Endodermal cell (in vitro differentiated cells): ENCODE results near the gene ALG2. TPM values are rescaled to one million over a fixed set of nuclear protein-coding genes. Genes with fewer than 3 reads are reported as not detected.
A peak's percentile ranks its signal among the peaks of the same experiment; 100 is the strongest.

Experiments
- DNase-seq: peaks from one replicate; pipeline ENCODE4 v3.0.0-alpha.2; 2017
- H3K27ac ChIP-seq: 2 replicates; pipeline ENCODE4 v1.5.1; 2013; ENCODE audit warnings: mild to moderate bottlenecking, low read depth, low read length, moderate library complexity
- H3K27me3 ChIP-seq: 2 replicates; pipeline ENCODE4 v1.6.1; 2013; ENCODE audit warnings: mild to moderate bottlenecking, low read length, moderate library complexity; ENCODE audit not compliant: insufficient read depth, control insufficient read depth, poor library complexity, severe bottlenecking
- H3K36me3 ChIP-seq: 2 replicates; pipeline ENCODE4 v1.7.0; 2013; ENCODE audit warnings: mild to moderate bottlenecking, low read length, moderate library complexity; ENCODE audit not compliant: control insufficient read depth, insufficient read depth
- H3K4me1 ChIP-seq: one replicate; pipeline ENCODE4 v1.7.0; 2013; ENCODE audit warnings: low read length; ENCODE audit not compliant: control insufficient read depth, insufficient read depth
- H3K4me3 ChIP-seq: 2 replicates; pipeline ENCODE4 v1.5.1; 2013; ENCODE audit warnings: mild to moderate bottlenecking, low read length, moderate library complexity
- H3K9ac ChIP-seq: 2 replicates; pipeline ENCODE4 v1.6.1; 2013; ENCODE audit warnings: mild to moderate bottlenecking, low read length, moderate library complexity; ENCODE audit not compliant: poor library complexity, severe bottlenecking; ENCODE audit errors: extremely low read depth
- H3K9me3 ChIP-seq: 2 replicates; pipeline ENCODE4 v1.6.1; 2013; ENCODE audit warnings: mild to moderate bottlenecking, low read length, moderate library complexity; ENCODE audit not compliant: control insufficient read depth
- H3K27ac Mint-ChIP-seq: 2 replicates; pipeline ENCODE4 v1.8.0; 2020; ENCODE audit warnings: mixed read lengths
- H3K27me3 Mint-ChIP-seq: 2 replicates; pipeline ENCODE4 v1.8.0; 2021; ENCODE audit warnings: mild to moderate bottlenecking, mixed read lengths; ENCODE audit not compliant: insufficient read depth
- H3K36me3 Mint-ChIP-seq: 2 replicates; pipeline ENCODE4 v1.8.0; 2020; ENCODE audit warnings: low read depth, mixed read lengths
- H3K4me1 Mint-ChIP-seq: 2 replicates; pipeline ENCODE4 v1.8.0; 2020; ENCODE audit warnings: mixed read lengths
- H3K4me3 Mint-ChIP-seq: 2 replicates; pipeline ENCODE4 v1.8.0; 2020; ENCODE audit warnings: mild to moderate bottlenecking, moderate library complexity, mixed read lengths
- H3K9me3 Mint-ChIP-seq: 2 replicates; pipeline ENCODE4 v1.8.0; 2020; ENCODE audit warnings: mild to moderate bottlenecking, mixed read lengths
- CTCF ChIP-seq: fragments of 200-600 bp; sonication (generic); conservative IDR thresholded peaks from 2 replicates; pipeline ENCODE4 v1.5.0; 2021; ENCODE audit warnings: antibody characterized with exemption, mild to moderate bottlenecking
- WGBS, 2 experiments: methylation state at CpG; one replicate each; pipeline versions ENCODE4 v1.1.5 to v1.1.7; 2013; ENCODE audit warnings: missing lambda C conversion rate in 2 of 2, mixed read lengths in 1 of 2; ENCODE audit not compliant: insufficient coverage in 1 of 2, insufficient read length in 1 of 2; 5-methylcytosine and 5-hydroxymethylcytosine counted together
- total RNA-seq, 2 donors: library from RNA; stranded (reverse); fragmentation: NEBNext Ultra II Directional in 1 of 2; extraction: Animal tissue kit (Norgen Biotek cat#: 25700) in 1 of 2; gene quantifications; 2 replicates in 1 of 2; 3 replicates in 1 of 2; pipeline ENCODE4 v1.2.1, GENCODE V29; 2021

Gene ALG2
- total RNA-seq, 2 donors from 2014 or later = 27.6 to 28.8 TPM

- Histone ChIP-seq H3K36me3 (no peaks in the 10 kb centered on the region), H3K9ac (no peak overlapping the region), H3K4me3 (no peak overlapping the region), H3K4me1 (no peaks in the 10 kb centered on the region), H3K27ac (no peak overlapping the region), H3K9me3 (no peaks in the 10 kb centered on the region), H3K27me3 (no peaks in the 10 kb centered on the region)
- Mint-ChIP-seq H3K4me3 (no peak overlapping the region), H3K27me3 (no peaks in the 10 kb centered on the region), H3K4me1 (peaks cover 2% of the 10 kb centered on the region), H3K27ac (no peak overlapping the region), H3K36me3 (no peaks in the 10 kb centered on the region), H3K9me3 (no peaks in the 10 kb centered on the region)
- TF ChIP-seq CTCF = peak; percentile 78
- peak; percentile 81 for DNase-seq
- WGBS, 2 experiments = 60 to 90% methylated on average over 1 to 3 of the region's 3 CpGs
Observed at GRCh38 chr9:99264070-99264680, 42.4 kb upstream of the ALG2 start.

- Mint-ChIP-seq H3K4me1 (peaks cover 5% of the 10 kb centered on the region), H3K27me3 (no peaks in the 10 kb centered on the region), H3K27ac (no peak overlapping the region), H3K4me3 (no peak overlapping the region), H3K9me3 (no peaks in the 10 kb centered on the region), H3K36me3 (no peaks in the 10 kb centered on the region)
- Histone ChIP-seq H3K4me1 (no peaks in the 10 kb centered on the region), H3K4me3 (no peak overlapping the region), H3K9me3 (no peaks in the 10 kb centered on the region), H3K36me3 (no peaks in the 10 kb centered on the region), H3K27ac (no peak overlapping the region), H3K27me3 (no peaks in the 10 kb centered on the region), H3K9ac (no peak overlapping the region)
- no peak for DNase-seq
- 91 to 94% methylated on average over 3 to 7 of the region's 7 CpGs for WGBS, 2 experiments
- TF ChIP-seq CTCF = no peak
Observed at GRCh38 chr9:99262949-99263418, 41.2 kb upstream of the ALG2 start.

- Mint-ChIP-seq H3K27me3 (peaks cover 3% of the 10 kb centered on the region), H3K27ac (no peak overlapping the region), H3K4me1 (peaks cover 5% of the 10 kb centered on the region), H3K36me3 (no peaks in the 10 kb centered on the region), H3K9me3 (no peaks in the 10 kb centered on the region), H3K4me3 (no peak overlapping the region)
- no peak overlapping the region for H3K27ac ChIP-seq
- no peak for DNase-seq
- H3K9me3 ChIP-seq = no peaks in the 10 kb centered on the region
- no peaks in the 10 kb centered on the region for H3K4me1 ChIP-seq
- no peaks in the 10 kb centered on the region for H3K36me3 ChIP-seq
- WGBS, 2 experiments = 90 to 100% methylated on average over 1 to 2 of the region's 2 CpGs
- no peak overlapping the region for H3K9ac ChIP-seq
- no peak overlapping the region for H3K4me3 ChIP-seq
- H3K27me3 ChIP-seq = no peaks in the 10 kb centered on the region
- no peak for TF ChIP-seq CTCF
Observed at GRCh38 chr9:99261923-99262322, 40.2 kb upstream of the ALG2 start.
